ENCODE results near the gene ARNT2.
A peak's percentile ranks its signal among the peaks of the same experiment; 100 is the strongest.

The ARNT2 gene

GRCh38 chr15:80444680-80445251, 40.6 kb downstream of the ARNT2 start:
- DNase-seq: no peak

- no peak for DNase-seq
These were observed 41.3 kb downstream of the ARNT2 start for GRCh38 chr15:80445300-80446041.

GRCh38 chr15:80447077-80447476, 42.9 kb downstream of the ARNT2 start:
- no peak for DNase-seq

- DNase-seq: no peak
These were observed 45.6 kb downstream of the ARNT2 start for GRCh38 chr15:80449825-80450224.

- DNase-seq: no peak
These were observed 46.7 kb downstream of the ARNT2 start for GRCh38 chr15:80450811-80451321.

- no peak for DNase-seq
These were observed 48.0 kb downstream of the ARNT2 start for GRCh38 chr15:80452166-80452565.

- DNase-seq: no peak
These were observed 51.0 kb downstream of the ARNT2 start for GRCh38 chr15:80455051-80455648.

- DNase-seq: peak; percentile 89
These were observed 51.7 kb downstream of the ARNT2 start for GRCh38 chr15:80455668-80456442.

- no peak for DNase-seq
These were observed 52.6 kb downstream of the ARNT2 start for GRCh38 chr15:80456517-80457492.

- DNase-seq: no peak
These were observed 53.7 kb downstream of the ARNT2 start for GRCh38 chr15:80457896-80458295.

GRCh38 chr15:80458580-80458979, 54.4 kb downstream of the ARNT2 start:
- no peak for DNase-seq

- DNase-seq: no peak
These were observed 55.2 kb downstream of the ARNT2 start for GRCh38 chr15:80459380-80459779.

- no peak for DNase-seq
These were observed 55.6 kb downstream of the ARNT2 start for GRCh38 chr15:80459818-80460217.

- no peak for DNase-seq
These were observed 57.3 kb downstream of the ARNT2 start for GRCh38 chr15:80461356-80462095.

GRCh38 chr15:80462111-80462510, 57.9 kb downstream of the ARNT2 start:
- no peak for DNase-seq

GRCh38 chr15:80462836-80463512, 58.8 kb downstream of the ARNT2 start:
- no peak for DNase-seq

- no peak for DNase-seq
These were observed 60.9 kb downstream of the ARNT2 start for GRCh38 chr15:80464951-80465625.

GRCh38 chr15:80465626-80466005, 61.4 kb downstream of the ARNT2 start:
- DNase-seq: no peak

- DNase-seq: no peak
These were observed 62.4 kb downstream of the ARNT2 start for GRCh38 chr15:80466543-80466942.

GRCh38 chr15:80467311-80467714, 63.1 kb downstream of the ARNT2 start:
- no peak for DNase-seq

Measured in amniotic stem cell (primary cell).